ENCODE results near the gene PTPRE. TPM values are rescaled to one million over a fixed set of nuclear protein-coding genes. Genes with fewer than 3 reads are reported as not detected.

Gene PTPRE
- total and polyA plus RNA-seq, 2 donors from 2014 or later: 1.1 to 25.7 TPM

DNA sequence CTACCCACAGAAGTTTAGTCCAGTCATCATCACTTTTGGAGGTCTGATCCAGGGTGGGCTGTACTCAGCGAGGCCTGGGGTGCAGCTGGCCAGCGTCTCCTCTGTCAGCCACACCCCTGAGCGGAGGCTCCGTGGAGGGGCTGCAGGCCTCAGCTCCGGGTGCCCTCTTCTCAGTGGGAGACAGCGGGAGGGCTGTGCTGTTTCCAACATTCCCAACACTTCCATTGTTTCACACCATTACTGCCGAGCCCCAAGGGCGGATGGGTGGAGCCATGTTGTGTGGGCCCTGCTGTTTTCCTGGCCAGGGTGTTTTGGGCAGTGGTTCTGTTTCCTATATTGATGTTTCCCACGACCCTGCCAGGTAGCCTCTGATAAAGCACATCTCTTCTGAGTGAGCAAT lies 124.3 kb downstream of the PTPRE start:
- intact Hi-C loops (cut with DNase I): no loop called here
- Histone ChIP-seq H3K4me3 (ENCODE audit: low read length in 3 of 3) (no peak overlapping the region), H3K9ac (ENCODE audit: low read length in 3 of 3) (no peak overlapping the region), H3K36me3 (ENCODE audit: control insufficient read depth in 2 of 3, insufficient read depth in 3 of 3, low read length in 3 of 3) (no peaks in the 10 kb centered on the region), H3K27me3 (ENCODE audit: control insufficient read depth, insufficient read depth, low read length) (no peaks in the 10 kb centered on the region), H3K9me3 (ENCODE audit: control insufficient read depth in 2 of 3, insufficient read depth in 1 of 3, low read length in 3 of 3) (no peaks in the 10 kb centered on the region), H3K27ac (ENCODE audit: low read depth in 2 of 2, low read length in 2 of 2) (no peak overlapping the region), H3K4me1 (ENCODE audit: control insufficient read depth in 2 of 3, insufficient read depth in 2 of 3, low read depth in 1 of 3, low read length in 3 of 3) (no peaks in the 10 kb centered on the region)
- FAIRE-seq (no peak), DNase-seq (no peak)
- TF ChIP-seq, protein P1, sequence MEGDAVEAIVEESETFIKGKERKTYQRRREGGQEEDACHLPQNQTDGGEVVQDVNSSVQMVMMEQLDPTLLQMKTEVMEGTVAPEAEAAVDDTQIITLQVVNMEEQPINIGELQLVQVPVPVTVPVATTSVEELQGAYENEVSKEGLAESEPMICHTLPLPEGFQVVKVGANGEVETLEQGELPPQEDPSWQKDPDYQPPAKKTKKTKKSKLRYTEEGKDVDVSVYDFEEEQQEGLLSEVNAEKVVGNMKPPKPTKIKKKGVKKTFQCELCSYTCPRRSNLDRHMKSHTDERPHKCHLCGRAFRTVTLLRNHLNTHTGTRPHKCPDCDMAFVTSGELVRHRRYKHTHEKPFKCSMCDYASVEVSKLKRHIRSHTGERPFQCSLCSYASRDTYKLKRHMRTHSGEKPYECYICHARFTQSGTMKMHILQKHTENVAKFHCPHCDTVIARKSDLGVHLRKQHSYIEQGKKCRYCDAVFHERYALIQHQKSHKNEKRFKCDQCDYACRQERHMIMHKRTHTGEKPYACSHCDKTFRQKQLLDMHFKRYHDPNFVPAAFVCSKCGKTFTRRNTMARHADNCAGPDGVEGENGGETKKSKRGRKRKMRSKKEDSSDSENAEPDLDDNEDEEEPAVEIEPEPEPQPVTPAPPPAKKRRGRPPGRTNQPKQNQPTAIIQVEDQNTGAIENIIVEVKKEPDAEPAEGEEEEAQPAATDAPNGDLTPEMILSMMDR (IDR thresholded peaks at IDR 0.05; ENCODE audit: borderline replicate concordance, extremely low read depth, insufficient read depth): no peak

DNA sequence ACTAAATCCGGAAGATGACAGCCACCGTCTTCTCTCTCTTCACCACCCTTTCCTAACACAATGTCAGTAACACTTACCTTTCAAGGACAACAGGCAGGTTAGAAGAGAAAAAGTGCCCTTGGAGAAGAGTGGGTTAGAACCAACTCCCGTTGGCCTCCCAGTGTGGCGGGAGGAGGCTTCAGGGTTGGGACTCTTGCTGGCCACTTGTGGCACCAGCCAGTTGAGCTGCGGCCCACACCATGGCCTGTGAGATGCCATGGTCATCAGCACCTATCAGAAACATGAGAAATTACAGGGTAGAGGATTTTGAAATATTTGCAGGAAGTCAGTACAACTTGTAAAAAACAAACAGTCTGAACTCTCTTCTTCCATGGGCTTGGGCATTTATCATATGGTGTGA lies 125.6 kb downstream of the PTPRE start:
- no peak overlapping the region for H3K27ac ChIP-seq (ENCODE audit: low read depth in 2 of 2, low read length in 2 of 2)
- H3K36me3 ChIP-seq (ENCODE audit: control insufficient read depth in 2 of 3, insufficient read depth in 3 of 3, low read length in 3 of 3): no peaks in the 10 kb centered on the region
- no peaks in the 10 kb centered on the region for H3K9me3 ChIP-seq (ENCODE audit: control insufficient read depth in 2 of 3, insufficient read depth in 1 of 3, low read length in 3 of 3)
- no peak overlapping the region for H3K9ac ChIP-seq (ENCODE audit: low read length in 3 of 3)
- H3K4me3 ChIP-seq (ENCODE audit: low read length in 3 of 3): no peak overlapping the region
- H3K27me3 ChIP-seq (ENCODE audit: control insufficient read depth, insufficient read depth, low read length): no peaks in the 10 kb centered on the region
- DNase-seq (no peak), FAIRE-seq (no peak)
- TF ChIP-seq, protein P1 (IDR thresholded peaks at IDR 0.05; ENCODE audit: borderline replicate concordance, extremely low read depth, insufficient read depth): no peak
- peaks cover 0 to 4% (median 0%) of the 10 kb centered on the region in 3 donors for H3K4me1 ChIP-seq (ENCODE audit: control insufficient read depth in 2 of 3, insufficient read depth in 2 of 3, low read depth in 1 of 3, low read length in 3 of 3)
- intact Hi-C loops (cut with DNase I): no loop called here

DNA sequence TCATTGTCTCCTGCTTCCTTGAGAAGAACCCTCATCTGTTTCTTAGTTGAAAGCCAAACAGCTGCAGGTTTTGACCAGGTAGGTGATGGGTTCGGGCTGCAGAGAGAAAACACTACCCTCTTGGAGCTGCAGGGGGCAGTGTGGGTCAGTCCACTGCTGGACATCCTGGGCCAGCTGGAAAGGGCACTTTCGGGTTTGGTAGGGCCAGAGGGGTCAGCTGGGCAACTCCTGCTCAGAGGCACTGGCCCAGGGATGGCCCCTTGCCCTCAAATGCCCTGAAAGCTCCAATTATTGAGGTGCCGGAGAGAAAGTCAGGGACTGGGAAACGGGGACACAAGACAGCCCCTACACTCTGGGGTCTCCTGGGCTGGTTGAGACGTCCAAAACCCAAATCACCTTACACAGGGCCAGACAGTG lies 128.7 kb downstream of the PTPRE start:
- no peak for DNase-seq
- H3K9me3 ChIP-seq (ENCODE audit: control insufficient read depth in 2 of 3, insufficient read depth in 1 of 3, low read length in 3 of 3): no peaks in the 10 kb centered on the region
- no peak overlapping the region for H3K9ac ChIP-seq (ENCODE audit: low read length in 3 of 3)
- peaks cover 0 to 4% (median 0%) of the 10 kb centered on the region in 3 donors for H3K4me1 ChIP-seq (ENCODE audit: control insufficient read depth in 2 of 3, insufficient read depth in 2 of 3, low read depth in 1 of 3, low read length in 3 of 3)
- H3K27ac ChIP-seq (ENCODE audit: low read depth in 2 of 2, low read length in 2 of 2): no peak overlapping the region
- H3K4me3 ChIP-seq (ENCODE audit: low read length in 3 of 3): no peak overlapping the region
- no peaks in the 10 kb centered on the region for H3K36me3 ChIP-seq (ENCODE audit: control insufficient read depth in 2 of 3, insufficient read depth in 3 of 3, low read length in 3 of 3)
- TF ChIP-seq, protein P1 (IDR thresholded peaks at IDR 0.05; ENCODE audit: borderline replicate concordance, extremely low read depth, insufficient read depth): peak; percentile 73
- FAIRE-seq: no peak
- intact Hi-C loops (cut with DNase I): no loop called here
- H3K27me3 ChIP-seq (ENCODE audit: control insufficient read depth, insufficient read depth, low read length): no peaks in the 10 kb centered on the region

DNA sequence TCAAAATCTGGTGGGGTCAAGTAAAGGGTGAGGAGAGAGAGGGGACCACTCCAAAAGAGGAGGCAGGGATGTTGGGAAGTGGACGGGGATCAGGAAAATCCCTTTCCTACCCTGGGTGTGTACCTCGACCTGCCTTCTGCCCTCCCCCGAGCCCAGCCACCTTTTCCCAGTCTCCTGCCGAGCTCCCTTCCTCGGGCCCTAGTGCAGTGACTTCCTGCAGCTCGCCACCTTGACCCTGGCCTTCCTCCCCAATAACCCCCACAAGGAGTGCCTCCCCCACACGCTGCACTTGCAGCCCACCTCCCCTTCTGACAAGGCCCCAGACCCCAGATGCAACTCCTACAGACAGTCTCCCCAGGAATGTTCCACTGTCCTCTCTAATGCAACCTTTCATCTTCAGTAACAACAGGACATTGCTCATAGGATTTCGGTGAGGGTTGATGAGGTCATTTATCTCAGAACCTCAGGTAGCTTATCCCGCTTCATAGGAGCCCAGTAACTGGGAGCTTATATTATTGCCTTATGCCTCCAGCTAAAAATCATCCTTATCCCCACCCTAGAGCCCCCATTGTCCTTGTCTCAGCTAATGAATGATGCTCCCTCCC lies 129.2 kb downstream of the PTPRE start:
- intact Hi-C loops (cut with DNase I): no loop called here
- Histone ChIP-seq H3K9ac (ENCODE audit: low read length in 3 of 3) (no peak overlapping the region), H3K36me3 (ENCODE audit: control insufficient read depth in 2 of 3, insufficient read depth in 3 of 3, low read length in 3 of 3) (no peaks in the 10 kb centered on the region), H3K27ac (ENCODE audit: low read depth in 2 of 2, low read length in 2 of 2) (no peak overlapping the region), H3K4me3 (ENCODE audit: low read length in 3 of 3) (no peak overlapping the region), H3K4me1 (ENCODE audit: control insufficient read depth in 2 of 3, insufficient read depth in 2 of 3, low read depth in 1 of 3, low read length in 3 of 3) (peaks cover 0 to 4% (median 0%) of the 10 kb centered on the region in 3 donors), H3K27me3 (ENCODE audit: control insufficient read depth, insufficient read depth, low read length) (no peaks in the 10 kb centered on the region), H3K9me3 (ENCODE audit: control insufficient read depth in 2 of 3, insufficient read depth in 1 of 3, low read length in 3 of 3) (no peaks in the 10 kb centered on the region)
- TF ChIP-seq, protein P1 (IDR thresholded peaks at IDR 0.05; ENCODE audit: borderline replicate concordance, extremely low read depth, insufficient read depth): no peak
- DNase-seq (no peak), FAIRE-seq (no peak)
